K562 (cell line): ENCODE data around the gene ELOVL1.

Source experiments
- FOXM1 ChIP-seq, 2 experiments: fragments of 450-650 bp in 1 of 2; sonication (generic) in 1 of 2; formaldehyde crosslinking in 1 of 2; IDR thresholded peaks; 2 replicates each; pipeline versions ENCODE4 v1.6.1 to v1.9.0; 2017 to 2022; ENCODE audit warnings: low read depth in 2 of 2, mild to moderate bottlenecking in 2 of 2, missing genetic modification reagents in 1 of 2, moderate library complexity in 1 of 2
- RBM14 ChIP-seq: fragments of 200-400 bp; formaldehyde crosslinking; IDR thresholded peaks from 2 replicates; pipeline ENCODE4 v1.6.1; 2018; ENCODE audit warnings: low read depth, mild to moderate bottlenecking, low read length, moderate library complexity, borderline replicate concordance; ENCODE audit not compliant: insufficient read depth
- ZEB2 ChIP-seq: fragments of 450-650 bp; IDR thresholded peaks from 2 replicates; pipeline ENCODE4 v1.6.1; 2016
- ZNF197 ChIP-seq: fragments of 200-800 bp; sonication (Bioruptor generic); IDR thresholded peaks from 2 replicates; pipeline ENCODE4 v1.6.1; 2016; ENCODE audit warnings: low read depth, missing genetic modification characterization, missing compliant biosample characterization
- TF ChIP-seq, protein P1 (sequence below), 2 experiments: fragments of 450-650 bp in 1 of 2; sonication (generic) in 1 of 2; formaldehyde crosslinking in 1 of 2; IDR thresholded peaks in 1 of 2; conservative IDR thresholded peaks in 1 of 2; 2 replicates each; pipeline versions ENCODE4 v1.6.1 to v1.8.1; 2016 to 2023; ENCODE audit warnings: mild to moderate bottlenecking in 2 of 2, moderate library complexity in 2 of 2, inconsistent platforms in 1 of 2, missing genetic modification reagents in 1 of 2
- TF ChIP-seq, protein P2 (sequence below): IDR thresholded peaks from 2 replicates; pipeline ENCODE4 v1.6.1; 2016; ENCODE audit warnings: missing genetic modification characterization, missing compliant biosample characterization
- TF ChIP-seq, protein P3 (sequence below): sonication (generic); formaldehyde crosslinking; IDR thresholded peaks from 2 replicates; pipeline ENCODE4 v1.8.0; 2022; ENCODE audit warnings: mild to moderate bottlenecking, low read depth, missing genetic modification reagents

DNA sequence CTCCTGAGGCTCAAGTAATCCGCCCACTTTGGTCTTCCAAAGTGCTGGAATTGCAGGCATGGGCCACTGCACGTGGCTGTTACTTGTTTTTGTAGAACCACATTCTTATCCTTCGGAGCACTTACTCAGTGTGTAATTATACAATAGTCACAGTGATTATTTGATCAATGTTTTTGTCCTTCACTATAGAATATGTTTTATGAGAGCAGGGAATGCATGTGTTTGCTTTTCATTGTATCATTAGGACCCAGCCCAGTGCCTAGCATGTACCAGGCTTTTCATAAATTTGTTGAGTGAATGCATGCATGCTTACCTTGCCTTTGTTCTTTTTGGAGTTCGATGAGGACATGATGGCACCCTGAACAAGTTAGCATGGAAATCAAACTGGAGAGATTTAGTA is 27.7 kb upstream of the ELOVL1 start:
- TF ChIP-seq, protein P1, sequence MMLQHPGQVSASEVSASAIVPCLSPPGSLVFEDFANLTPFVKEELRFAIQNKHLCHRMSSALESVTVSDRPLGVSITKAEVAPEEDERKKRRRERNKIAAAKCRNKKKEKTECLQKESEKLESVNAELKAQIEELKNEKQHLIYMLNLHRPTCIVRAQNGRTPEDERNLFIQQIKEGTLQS (IDR thresholded peaks at IDR 0.05), result no peak
- TF ChIP-seq, protein P1 (CRISPR knock-in tag; conservative IDR thresholded peaks at IDR 0.05), result no peak
- TF ChIP-seq FOXM1 (IDR thresholded peaks at IDR 0.05; ENCODE audit: low read depth), result no peak
- no peak for TF ChIP-seq FOXM1 (CRISPR knock-in tag; IDR thresholded peaks at IDR 0.05; ENCODE audit: low read depth)
- TF ChIP-seq, protein P2, sequence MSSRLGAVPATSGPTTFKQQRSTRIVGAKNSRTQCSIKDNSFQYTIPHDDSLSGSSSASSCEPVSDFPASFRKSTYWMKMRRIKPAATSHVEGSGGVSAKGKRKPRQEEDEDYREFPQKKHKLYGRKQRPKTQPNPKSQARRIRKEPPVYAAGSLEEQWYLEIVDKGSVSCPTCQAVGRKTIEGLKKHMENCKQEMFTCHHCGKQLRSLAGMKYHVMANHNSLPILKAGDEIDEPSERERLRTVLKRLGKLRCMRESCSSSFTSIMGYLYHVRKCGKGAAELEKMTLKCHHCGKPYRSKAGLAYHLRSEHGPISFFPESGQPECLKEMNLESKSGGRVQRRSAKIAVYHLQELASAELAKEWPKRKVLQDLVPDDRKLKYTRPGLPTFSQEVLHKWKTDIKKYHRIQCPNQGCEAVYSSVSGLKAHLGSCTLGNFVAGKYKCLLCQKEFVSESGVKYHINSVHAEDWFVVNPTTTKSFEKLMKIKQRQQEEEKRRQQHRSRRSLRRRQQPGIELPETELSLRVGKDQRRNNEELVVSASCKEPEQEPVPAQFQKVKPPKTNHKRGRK (tag), result no peak
- TF ChIP-seq RBM14, result no peak
- TF ChIP-seq ZNF197, result no peak
- TF ChIP-seq ZEB2, result no peak
- TF ChIP-seq, protein P3, sequence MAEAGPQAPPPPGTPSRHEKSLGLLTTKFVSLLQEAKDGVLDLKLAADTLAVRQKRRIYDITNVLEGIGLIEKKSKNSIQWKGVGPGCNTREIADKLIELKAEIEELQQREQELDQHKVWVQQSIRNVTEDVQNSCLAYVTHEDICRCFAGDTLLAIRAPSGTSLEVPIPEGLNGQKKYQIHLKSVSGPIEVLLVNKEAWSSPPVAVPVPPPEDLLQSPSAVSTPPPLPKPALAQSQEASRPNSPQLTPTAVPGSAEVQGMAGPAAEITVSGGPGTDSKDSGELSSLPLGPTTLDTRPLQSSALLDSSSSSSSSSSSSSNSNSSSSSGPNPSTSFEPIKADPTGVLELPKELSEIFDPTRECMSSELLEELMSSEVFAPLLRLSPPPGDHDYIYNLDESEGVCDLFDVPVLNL (CRISPR knock-in tag), result no peak
